ENCODE data around the gene RBX1.
"Not testable (repeated sequence)": the region's sequence is repeated elsewhere in the genome, so short reads cannot be mapped to it uniquely, and the experiment has no call there.

The RBX1 gene

DNA sequence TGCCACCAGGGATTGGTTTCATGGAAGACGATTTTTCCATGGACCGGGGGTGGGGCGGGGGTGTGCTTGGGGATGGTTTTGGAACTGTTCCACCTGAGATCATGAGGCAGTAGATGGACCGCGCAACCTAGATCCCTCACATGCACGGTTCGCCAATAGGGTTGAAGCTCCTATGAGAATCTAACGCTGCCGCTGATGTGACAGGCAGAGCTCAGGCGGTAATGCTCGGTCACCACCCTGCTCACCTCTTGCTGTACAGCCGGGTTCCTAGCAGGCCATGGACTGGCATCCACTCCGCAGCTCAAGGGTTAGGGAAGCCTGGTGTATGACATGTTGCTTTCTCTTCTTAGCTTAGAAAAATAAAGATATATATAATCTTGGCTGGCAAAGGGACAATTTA, 22.0 kb downstream of the RBX1 start:
- no peak for DNase-seq

DNA sequence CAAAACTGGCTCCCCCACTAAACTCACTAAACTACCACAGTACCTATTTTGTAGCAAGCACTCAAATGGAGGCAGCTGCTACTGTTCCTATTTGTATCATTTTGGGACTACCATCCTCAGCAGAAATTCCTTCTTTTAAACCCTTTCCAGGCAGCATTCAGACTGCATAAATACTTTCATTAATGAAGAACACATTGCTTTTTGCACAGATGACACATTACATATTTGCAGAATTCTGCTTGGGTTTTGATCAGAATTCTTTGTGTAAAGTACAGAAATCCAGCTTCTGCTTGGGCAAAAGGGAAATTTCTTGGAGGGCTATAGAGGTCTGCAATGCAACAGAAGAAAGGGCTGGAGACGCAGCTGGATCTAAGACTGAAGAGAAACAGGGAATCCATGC, 24.2 kb downstream of the RBX1 start:
- DNase-seq: no peak

DNA sequence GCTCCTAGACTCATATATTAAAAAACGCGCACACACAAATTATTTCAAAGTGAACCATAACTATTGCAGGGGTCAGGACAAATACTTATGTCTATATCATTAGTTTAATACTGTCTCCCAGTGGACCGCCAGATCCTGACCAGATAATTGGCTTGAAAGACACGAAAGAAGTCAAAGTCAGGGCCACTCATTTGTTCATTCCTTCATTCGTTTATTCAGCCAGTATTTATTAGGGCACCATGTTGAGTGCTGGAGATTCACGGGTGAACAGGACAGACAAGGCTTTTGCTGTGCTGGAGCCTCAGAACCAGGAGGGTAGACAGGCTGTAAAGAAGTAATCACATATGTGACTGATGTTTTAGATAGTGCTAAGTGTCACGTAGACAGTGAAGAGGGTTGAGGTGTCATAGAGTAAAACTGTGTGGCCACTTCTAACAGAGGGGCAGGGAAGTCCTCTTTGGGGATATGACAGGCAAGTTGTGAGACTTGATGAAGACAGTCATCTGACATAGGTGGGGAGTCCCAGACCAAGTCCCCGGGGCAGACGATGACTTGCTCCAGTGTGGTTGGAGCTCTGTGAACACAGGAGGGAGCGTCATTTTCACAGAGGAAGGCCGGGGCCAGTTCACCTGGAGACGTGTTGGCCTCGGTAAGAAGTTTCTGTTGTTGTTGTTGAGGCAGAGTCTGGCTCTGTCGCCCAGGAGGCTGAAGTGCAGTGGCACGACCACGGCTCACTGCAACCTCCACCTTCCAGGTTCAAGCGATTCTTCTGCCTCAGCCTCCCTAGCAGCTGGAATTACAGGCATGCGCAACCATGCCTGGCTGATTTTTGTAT, 25.9 kb downstream of the RBX1 start:
- no peak for DNase-seq

DNA sequence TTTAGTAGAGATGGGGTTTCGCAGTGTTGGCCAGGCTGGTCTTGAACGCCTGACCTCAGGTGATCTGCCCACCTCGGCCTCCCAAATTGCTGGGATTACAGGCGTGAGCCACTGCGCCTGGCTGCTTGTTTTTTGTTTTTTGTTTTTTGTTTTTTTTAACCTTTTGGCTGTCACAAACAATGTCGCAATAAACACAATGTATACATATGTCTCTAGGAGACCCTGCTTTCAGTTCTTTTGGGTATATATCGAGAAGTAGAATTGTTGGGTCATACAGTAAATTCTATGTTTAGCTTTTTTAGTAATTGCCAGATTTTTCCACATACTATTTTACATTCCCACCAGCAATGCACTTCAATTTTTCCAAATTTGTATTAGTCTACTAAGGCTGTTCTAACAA, 28.0 kb downstream of the RBX1 start:
- no peak for DNase-seq

DNA sequence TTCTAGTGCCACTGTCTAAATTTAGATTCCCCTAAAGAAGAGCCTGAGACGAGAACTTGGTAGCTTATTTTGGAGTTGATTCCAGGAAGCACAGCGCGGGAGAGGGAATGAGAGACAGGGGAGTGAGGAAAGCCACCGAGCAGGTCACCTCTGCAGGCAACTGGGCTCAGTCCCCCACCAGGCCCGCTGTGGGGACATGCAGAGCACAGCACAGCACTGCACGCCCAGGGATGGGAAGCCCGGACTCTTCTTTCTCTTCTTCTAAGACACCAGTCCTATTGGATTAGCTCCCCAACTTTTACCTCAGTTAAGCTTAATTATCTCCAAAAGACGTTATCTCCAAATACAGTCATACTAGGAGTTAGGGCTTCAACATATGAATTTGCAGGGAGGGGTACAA, 28.7 kb downstream of the RBX1 start:
- DNase-seq: no peak

DNA sequence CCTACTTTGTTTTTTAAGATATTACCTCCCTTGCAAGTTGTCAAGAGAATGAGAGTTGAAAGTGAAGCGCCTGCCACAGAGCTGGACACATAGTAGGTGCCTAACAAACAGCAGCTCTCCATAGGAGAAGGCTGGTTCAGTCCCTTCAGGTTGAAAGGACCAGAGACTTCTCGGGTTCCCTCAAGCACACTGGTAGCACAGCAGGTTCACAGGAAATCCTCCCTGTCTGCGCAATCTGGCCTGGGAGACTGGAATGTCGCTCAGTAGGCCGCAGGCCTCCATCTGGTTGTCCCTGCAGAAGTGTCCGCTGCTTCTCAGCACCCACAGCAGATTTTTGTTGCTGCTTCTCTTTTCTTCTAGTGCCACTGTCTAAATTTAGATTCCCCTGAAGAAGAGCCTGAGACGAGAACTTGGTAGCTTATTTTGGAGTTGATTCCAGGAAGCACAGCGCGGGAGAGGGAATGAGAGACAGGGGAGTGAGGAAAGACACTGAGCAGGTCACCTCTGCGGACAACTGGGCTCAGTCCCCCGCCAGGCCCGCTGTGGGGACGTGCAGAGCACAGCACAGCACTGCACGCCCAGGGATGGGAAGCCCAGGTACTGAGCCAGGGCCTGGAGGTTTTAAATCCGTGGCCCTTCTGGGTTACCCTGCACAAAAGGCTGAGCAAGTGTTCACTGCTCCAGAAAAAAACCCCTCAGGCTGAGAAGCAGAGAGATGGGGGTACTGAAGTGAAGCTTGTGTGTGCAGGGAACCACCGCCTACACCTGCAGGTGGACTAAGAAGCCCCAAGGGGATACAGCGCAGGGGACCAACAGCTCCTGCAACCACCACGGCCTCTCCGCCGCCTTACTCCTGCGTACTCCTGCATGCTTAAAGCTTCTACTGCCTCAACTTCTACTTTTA, 31.6 kb downstream of the RBX1 start:
- peak; percentile 19 for DNase-seq

DNA sequence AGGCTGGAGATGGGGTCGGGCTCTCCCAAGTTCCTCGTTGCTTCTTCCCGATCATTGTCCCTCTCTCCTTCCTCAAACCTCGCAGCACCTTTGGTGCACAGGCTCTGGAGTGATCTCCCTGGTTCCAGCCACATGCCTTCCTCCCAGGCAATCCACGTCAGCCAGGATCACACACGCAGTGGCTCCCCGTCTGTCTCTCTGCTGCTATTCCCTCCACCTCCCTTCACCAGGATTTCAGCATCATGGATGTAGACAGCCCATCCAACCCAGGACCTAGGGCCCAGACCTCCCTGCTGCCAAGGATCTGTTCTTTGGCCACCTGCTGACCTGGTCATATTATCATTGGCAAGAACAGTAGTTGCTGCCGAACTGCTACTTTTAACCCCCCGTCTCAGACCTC, 40.1 kb downstream of the RBX1 start:
- DNase-seq: no peak

DNA sequence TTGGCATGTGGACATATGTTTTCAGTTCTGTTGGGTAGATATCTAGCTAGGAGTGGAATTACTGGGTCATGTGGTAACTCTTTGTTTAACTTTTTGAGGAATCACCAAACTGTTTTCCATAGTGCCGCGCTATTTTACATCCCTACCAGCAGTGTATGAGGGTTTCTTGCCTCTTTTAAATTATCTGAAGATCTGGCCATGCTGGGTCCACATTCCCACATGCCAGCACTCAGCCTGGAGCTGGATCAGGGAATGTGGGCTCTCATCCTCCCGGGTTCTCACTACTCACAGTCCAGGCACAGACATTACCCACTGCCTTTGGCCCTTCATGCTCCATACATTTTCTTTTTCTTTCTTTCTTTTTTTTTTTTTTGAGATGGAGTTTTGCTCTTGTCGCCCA, 44.6 kb downstream of the RBX1 start:
- no peak for DNase-seq

DNA sequence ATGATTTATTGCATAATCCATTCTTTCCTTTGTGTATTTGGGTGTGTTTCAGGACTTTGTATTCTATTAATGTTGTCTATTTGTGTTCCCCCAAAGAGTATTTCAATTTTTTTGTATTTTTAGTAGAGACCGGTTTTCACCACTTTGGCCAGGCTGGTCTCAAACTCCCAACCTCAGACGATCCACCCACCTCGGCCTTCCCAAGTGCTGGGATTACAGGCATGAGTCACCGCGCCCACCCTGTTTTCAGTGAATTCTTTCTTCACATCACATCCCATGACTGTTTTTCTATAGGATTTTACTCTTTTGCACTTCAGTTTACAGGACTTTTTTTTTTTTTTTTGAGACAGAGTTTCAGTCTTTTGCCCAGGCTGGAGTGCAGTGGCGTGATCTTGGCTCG, 46.3 kb downstream of the RBX1 start:
- DNase-seq: no peak

DNA sequence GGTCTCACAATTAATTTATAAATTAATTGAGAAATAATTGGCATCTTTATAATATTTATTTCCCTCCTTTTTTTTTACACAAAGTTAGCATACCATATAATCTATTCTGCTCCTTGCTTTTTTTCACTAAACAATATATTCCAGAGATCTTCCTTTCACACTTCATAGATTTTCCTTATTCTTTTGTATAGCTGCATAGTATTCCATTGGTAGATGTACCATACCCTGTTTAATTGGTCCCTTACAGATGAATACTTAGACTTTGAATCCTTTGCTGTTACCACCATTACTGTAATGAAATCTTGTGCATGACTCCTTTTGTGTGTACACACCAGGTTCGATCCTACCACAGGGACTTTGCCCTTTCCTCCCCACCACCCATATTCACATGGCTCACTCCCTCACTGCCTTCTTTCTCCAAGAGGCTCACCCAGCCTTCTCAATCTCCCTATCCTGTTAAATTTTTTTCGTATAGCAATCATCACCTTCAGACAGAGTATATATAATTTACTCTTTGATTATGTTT, 48.9 kb downstream of the RBX1 start:
- no peak for DNase-seq

DNA sequence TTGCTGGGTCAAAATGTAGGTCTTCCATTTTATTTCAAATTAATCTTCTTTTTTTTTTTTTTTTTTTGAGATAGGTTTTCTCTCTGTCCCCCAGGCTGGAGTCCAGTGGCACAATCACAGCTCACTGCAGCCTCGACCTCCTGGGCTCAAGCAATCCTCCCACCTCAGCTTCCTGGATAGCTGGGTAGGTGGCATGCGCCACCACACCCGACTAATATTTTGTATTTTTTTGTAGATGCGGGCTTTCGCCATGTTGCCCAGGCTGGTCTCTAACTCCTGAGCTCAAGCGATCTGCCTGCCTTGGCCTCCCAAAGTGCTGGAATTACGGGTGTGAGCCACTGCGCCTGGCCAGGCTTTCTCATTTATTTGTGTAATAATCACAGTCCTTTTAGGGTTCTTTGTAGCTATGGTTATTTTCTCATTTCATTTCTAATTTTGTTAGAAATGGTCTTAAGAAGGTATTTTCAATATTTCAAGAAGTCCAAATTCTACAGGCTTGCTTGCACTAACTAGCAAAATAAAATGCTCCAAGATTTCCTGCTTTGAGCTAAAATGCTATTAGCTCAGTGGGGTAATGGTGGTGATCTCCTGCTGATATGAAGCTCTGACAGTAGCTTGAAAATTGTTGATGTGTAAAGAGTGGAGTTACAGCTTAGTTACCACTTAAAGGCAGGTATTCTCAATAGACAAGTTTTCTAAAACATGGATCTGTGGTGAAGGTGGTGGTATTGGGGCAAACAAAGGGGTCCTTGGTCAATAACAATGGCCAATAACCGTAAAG, 50.0 kb downstream of the RBX1 start:
- no peak for DNase-seq

DNA sequence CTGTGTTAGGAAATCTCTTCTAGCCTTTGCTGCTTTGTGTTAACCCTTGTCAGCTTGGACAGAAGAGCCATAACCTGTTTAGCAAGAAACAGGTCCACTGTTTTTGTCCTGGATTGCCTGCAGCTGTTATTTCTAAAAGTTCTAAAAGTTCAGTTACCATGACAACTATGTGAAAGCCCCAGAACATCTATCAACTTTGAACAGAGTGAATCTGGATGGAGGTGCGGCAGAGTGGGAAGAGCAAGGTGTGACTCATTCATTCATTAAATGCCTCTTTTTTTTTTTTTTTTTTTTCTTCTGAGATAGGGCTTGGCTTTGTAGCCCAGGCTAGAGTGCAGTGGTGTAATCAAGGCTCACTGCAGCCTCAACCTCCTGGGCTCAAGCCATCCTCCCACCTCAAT, 50.5 kb downstream of the RBX1 start:
- no peak for DNase-seq

DNA sequence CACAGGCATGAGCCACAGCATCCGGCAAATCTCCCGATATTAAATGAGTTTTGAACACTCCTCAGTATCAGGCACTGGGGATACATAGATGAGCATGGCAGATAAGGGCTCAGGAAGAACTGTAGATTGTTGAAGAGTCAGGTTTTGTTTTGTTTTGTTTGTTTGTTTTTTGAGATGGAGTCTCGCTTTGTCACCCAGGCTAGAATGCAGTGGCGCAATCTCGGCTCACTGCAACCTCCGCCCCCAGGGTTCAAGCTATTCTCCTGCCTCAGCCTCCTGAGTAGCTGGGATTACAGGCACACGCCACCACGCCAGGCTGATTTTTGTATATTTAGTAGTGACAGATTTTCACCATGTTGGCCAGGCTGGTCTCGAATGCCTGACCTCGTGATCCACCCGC, 51.2 kb downstream of the RBX1 start:
- not testable (repeated sequence) for DNase-seq

DNA sequence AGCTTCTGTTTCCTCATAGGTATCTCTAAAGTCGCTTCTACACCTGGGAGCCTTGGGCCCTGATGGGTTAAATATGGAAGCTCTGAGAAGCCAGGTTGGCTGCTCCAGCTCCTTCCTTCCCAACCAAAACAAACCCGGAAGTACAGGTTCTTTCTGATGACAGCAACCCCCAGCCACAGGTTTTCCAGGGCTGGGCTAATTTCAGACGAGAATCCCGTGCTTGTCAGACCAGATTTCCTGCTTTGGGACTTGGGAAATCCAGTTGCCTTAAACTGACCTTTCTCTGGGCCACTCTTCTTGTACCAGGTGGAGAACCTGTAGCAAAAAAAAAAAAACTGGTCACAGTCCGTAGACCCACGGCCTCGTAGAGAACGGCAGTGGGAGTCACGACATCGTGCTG, 51.9 kb downstream of the RBX1 start:
- no peak for DNase-seq

DNA sequence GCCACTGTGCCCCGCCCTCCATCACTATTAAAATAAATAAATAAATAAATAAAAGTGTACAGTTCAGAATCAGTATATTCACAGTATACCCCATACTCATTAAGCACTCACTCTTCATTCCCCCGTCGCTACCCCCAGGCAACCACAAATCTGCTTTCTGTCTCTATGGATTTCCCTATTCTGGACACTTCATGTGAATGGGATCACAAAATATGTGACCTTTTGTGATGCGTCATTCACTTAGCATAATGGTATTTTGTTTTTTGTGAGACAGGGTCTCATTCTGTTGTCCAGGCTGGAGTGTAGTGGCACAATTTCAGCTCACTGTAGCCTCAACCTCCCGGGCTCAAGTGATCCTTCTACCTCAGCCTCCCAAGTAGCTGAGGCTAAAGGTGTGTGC, 52.8 kb downstream of the RBX1 start:
- no peak for DNase-seq

DNA sequence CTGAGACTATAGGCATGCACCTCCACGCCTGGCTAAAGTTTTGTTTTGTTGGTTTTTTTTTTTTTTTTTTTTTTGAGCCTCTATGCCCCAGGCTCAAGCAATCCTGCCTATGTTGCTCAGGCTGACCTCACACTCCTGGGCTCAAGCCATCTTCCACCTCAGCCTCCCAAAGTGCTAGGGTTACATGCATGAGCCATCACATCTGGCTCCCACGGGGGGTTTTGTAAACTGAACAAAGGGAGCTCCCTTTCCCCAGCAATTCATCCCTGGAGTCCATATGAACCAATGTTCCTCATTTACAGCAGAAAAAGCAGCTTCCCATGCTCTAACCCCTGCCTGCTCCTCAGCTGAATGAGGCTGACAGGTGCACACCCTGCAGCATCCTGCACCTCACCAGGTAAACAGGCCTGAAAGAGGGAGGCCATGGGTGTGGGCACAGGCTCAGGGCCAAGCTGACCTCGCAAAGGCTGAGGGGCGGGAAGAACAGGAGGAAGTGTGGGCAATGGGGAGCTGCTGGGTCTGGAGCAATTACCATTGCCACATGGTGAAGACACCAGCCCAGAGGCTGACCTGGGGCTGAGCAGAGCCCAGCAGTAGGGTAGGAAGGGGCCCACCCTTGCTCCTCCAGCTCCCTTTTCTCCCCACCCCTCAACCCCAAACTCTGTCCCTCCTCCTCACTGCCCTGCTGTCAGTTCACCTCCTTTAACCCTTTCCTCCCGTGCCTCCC, 58.2 kb downstream of the RBX1 start:
- no peak for DNase-seq

DNA sequence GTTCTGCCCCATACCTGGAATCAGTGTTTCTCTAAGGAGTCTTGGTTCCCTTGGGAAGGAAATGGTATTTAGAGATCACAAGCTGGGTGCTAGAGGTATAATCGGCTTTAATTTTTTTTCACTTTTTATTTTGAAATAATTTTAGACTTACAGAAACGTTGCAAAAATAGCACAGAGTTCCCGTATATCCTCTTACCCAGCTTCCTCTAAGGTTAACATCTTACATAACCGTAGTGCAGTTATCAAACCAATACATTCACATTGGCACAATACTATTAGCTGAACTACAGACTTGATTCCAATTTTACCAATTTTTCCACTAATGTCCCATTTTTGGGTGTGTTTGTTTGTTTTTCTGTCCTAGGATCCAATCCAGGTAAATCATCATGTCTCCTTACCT, 63.8 kb downstream of the RBX1 start:
- DNase-seq: no peak

DNA sequence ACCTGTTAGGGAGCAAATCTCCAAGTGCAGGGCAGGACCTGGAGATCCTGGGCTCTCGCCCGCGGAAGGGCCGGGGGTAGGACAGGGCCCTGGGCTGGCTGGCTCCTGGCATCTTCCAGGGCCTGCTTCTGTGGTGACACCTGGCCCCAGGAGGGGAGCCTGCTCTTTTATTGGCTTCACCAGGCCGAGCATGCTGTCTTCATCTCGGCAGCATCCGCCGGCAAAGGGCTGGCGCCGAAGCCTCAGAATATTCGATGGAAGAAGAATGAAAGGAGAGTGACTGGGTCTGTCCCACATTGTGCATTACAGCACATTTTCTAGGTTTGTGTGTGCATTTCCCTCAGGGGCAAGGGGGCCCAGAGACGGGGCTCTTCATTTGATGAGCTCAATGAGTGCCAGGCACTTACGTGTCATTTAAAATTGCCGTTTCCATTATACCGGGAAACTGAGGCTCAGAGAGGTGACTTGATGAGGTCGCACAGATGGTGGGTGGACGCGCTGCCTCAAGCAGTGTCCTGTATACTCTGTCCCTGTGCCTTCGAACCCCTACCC, 70.0 kb downstream of the RBX1 start:
- DNase-seq: no peak

DNA sequence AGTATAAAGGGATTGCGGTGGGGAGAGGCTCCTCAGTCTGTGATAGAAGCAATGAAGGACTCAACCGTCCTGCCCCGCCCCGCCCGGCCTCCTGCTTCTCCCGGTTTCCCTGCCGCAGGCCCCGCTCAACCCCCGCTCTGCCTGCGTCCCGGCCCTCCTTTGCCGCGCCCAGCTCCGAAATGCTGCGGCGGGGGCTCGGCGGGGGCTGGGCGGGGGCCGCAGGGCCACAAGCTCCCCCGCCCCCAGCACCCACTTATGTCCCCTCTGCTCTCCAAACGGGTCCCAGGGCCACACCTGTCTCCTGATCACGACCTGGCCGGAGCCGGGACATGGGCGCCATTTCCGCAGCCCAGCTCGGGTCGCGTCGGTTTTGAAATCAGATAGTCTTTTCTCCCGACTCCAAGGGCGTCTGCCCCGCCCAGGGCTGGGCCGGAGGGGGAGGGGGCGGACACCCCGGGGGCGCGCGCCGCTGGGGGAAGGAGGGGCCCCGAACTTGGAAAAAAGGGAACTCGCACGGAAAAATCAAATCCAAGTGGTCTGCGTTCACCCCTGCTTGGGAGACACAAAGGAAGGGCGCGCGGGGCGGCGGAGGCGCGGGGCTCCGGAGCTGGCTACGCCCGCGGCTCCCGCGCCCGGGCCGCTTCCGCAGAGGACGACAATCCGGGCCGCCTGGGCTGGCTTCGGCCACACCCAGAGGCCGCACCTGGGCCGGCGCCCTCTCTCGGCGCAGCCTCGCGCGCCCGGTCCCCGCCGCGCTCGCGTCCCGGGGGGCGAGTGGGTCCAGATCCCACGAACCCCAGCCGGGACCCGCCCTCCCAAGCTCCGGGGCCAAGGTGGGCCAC, 70.7 kb downstream of the RBX1 start:
- peak; percentile 64 for DNase-seq

DNA sequence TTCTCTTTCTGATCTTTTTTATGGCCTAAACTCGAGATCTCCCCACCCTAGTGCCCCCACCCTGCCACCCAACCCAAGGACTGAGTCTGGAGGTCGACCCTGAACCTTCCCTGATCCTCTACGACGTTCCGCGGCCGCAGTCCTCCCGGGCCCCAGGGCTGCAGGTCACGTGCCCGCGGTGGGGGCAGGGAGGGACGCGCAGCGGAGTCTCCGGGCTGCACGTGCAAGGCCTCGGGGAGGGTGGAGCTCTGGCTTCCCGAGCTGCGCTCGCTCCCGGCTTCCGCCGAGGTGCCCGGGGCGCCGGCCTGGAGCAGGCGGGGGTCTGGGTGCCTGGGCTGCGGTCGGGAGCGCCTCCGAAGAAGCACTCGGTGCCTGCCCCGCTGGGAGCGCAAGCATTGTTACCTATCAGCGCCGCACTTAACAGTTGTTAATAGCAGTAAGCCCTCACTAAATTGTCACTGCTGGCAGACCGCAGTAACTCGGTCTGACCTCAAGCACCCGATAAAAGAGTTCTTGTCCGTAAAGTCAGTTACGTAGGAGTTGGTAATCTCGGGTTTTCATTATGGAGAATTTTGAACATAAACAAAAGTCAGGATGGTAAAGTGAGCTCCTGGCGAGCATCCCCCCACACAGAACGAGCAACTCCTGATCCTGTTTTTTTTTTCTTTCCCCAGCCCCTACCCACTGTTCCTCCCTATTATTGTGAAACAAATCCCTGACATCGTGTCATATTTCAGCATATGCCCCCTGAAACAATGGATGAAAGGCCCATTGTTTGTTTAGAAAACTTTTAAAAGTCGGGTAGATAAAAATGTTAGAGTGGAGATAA, 71.5 kb downstream of the RBX1 start:
- DNase-seq: peak; percentile 82
